Measurements from ENCODE around the gene SLC7A11.
A peak's percentile ranks its signal among the peaks of the same experiment; 100 is the strongest.

Gene SLC7A11

GRCh38 chr4:138174981-138175794, 67.0 kb downstream of the SLC7A11 start:
- FAIRE-seq = no peak

DNA sequence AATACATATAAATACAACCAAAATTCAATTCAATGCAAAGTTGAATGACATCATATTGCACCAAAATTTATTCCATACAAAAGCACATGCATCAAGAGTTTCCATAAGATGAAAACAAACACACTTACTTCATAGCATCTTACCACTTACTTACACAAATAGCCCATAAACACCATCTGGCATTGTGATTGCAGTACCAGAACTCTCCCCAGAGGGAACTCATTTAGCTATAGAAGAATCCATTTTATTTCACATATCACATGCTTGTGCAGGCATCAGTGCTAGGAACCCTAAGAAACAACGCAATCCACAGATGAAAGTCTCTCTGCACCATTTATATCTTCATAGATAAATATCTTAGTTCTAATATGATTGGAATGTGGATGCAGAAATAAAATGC, 77.9 kb downstream of the SLC7A11 start:
- FAIRE-seq (no peak), DNase-seq (ENCODE audit: insufficient read length, low spot score) (no peak)

More at GRCh38 chr4:138174981-138175794, 67.0 kb downstream of the SLC7A11 start:
- no peak for DNase-seq (ENCODE audit: insufficient read length, low spot score)

DNA sequence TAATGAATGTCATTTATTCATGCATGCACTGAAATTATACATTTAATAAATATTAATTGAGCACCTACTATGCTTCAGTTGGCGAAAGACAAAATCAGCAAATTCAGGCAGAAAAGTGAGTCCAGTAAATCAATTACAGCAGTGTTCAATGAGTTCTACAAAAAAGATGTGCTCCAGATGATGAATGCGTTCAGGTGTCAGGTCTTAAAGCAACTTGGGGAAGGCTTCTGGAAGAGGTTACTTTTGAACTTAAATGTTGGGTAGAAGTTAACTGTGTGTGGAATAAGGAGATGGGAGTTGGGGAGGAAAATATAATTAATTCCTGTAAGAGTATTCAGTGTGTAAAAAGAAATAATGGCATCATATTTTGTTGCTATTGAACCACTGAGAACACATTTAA, 79.0 kb downstream of the SLC7A11 start:
- FAIRE-seq = no peak
- DNase-seq (ENCODE audit: insufficient read length, low spot score) = no peak

DNA sequence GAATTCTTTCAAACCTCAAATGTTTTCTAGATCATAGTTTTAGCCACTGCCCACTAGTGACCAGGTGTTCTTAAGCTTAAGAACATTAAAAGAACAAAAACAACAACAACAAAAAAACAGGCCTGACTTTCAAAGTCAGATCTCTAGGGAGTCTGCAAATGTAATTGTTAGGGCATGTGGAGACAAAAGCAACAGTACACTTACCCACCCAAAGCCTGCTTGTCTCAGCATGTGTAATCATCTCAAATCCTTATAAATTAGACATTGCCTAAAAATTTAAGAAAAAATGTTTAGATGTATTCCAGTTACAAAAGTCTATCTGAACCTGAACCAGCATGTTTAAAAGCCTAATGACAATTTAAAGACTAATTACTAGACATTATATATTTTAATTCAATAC, 79.9 kb downstream of the SLC7A11 start:
- no peak for FAIRE-seq
- no peak for DNase-seq (ENCODE audit: insufficient read length, low spot score)

GRCh38 chr4:138161351-138161750, 80.8 kb downstream of the SLC7A11 start:
- FAIRE-seq = peak; percentile 13

GRCh38 chr4:138158746-138159297, 83.3 kb downstream of the SLC7A11 start:
- DNase-seq (ENCODE audit: insufficient read length, low spot score) (peak; percentile 35), FAIRE-seq (no peak)

More at GRCh38 chr4:138161351-138161750, 80.8 kb downstream of the SLC7A11 start:
- DNase-seq (ENCODE audit: insufficient read length, low spot score) = no peak

DNA sequence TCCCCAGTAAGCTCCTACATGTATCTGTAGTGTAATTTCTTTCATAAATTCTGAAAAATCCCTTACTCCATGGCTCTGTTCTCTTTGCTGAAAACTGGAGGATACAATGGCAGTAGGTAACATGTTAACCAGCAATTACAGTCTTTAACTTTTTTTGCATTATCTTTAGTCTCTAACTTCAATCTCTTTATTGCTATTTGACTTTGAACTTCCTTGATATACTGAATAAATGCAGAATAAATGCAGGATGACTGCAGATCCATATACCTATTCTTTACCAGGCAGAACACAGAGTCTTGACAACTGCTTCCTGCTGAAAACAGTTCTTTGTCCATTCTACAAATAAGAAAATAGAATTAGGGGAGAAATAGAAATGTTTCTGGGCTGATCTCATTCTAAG, 101.3 kb downstream of the SLC7A11 start:
- DNase-seq (ENCODE audit: insufficient read length, low spot score) = no peak
- no peak for FAIRE-seq

DNA sequence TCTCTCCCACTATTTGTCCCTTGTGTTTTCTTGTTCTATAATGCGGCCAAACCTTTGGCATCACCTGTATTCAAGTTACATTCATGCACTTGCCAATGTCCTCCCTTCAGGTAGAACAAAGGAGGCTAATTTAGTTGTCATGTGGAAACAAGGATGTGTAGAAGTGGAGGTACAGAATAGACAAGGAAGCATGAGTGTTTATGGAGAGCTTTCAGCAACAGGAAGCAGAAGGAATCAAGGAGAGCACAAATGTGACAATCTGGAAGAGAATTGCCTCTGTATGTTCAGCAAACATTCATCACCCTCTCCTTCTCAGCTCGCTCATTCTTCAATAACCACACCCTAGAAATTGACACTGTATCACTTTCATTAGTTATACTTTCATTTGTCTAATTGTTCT, 103.4 kb downstream of the SLC7A11 start:
- FAIRE-seq (no peak), DNase-seq (ENCODE audit: insufficient read length, low spot score) (no peak)

DNA sequence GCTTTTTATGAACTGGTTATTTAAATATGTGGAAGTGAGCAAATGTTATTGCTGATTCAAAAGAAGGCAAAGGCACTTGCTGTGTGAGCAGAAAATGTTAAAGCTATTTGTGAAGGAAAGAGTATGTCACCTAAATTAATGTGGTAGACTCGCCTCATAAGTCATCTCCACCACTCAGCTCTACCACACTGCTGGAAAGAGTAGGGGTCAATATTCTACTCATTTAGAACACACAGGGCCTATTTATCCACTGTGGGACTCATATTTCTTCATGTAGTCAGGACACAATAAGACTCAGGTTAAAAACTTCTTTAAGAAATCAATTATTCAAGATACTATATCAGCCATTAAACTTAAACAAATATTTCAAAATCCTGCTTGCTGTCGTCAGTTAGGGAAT, 106.5 kb downstream of the SLC7A11 start:
- no peak for FAIRE-seq
- no peak for DNase-seq (ENCODE audit: insufficient read length, low spot score)

DNA sequence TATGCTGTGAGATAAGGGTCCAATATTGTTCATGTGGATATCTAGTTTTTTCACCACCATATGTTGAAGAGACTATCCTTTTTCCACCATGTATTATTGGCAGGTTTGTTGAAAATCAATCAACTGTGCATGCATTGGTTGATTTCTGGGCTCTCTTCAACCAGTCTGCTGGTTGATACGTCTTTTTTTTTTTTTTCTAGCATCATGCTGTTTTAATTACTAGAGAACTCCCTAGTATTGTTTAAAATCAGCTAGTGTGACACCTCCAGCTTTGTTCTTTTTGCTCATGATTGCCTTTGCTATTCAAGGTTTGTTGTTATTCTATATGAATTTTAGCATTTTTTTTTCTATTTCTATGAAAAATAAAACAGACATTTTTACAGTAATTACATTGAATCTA, 123.9 kb downstream of the SLC7A11 start:
- no peak for FAIRE-seq
- DNase-seq (ENCODE audit: insufficient read length, low spot score) = no peak

DNA sequence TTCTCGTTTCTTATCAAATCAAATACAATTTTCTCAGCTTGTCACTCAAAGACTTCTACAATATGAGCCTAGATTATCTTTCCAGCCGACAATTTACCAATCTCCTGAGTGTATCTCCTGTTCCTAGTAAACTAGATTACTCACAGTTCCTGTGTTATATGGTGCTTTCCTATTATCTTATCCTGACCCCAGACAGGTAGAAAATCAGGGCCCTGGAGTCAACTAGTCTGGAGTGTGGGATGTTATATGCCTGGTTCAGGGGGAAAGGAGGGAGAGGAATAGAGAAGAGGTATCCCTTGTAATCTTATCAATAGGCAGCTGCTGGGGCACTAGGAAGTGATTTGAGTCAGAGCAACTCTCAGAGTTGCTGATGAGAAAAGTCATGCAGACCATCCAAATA, 127.1 kb downstream of the SLC7A11 start:
- DNase-seq (ENCODE audit: insufficient read length, low spot score) (no peak), FAIRE-seq (no peak)

DNA sequence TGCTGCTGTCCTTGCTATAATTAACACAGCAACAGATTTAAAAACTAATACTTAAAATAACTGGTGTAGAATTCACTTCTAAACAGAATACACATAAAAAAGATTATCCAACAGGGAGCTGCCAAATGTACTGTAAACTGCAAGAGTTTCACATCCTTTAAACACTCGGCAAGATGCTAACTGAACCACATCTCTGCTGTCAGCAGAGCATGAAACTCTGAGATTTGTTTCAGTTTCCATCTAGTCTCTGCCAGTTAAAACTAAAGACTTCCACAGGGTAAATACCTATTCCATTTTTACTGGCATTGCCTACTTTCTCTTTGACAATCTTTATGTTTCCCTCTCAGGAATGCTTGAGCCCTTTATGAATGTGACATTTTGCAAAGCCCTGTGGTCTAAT, 127.7 kb downstream of the SLC7A11 start:
- FAIRE-seq (no peak), DNase-seq (ENCODE audit: insufficient read length, low spot score) (no peak)

Measured in HTR-8/SVneo (cell line).